T-helper 22 cell (primary cell): ENCODE measurements around the gene SLC22A23.
"Not testable (repeated sequence)": the region's sequence is repeated elsewhere in the genome, so short reads cannot be mapped to it uniquely, and the experiment has no call there.

ENCODE experiments used
- DNase-seq: peaks from one replicate; pipeline ENCODE4 v3.0.0-alpha.2; 2020; ENCODE audit warnings: low read depth

The SLC22A23 gene

DNA sequence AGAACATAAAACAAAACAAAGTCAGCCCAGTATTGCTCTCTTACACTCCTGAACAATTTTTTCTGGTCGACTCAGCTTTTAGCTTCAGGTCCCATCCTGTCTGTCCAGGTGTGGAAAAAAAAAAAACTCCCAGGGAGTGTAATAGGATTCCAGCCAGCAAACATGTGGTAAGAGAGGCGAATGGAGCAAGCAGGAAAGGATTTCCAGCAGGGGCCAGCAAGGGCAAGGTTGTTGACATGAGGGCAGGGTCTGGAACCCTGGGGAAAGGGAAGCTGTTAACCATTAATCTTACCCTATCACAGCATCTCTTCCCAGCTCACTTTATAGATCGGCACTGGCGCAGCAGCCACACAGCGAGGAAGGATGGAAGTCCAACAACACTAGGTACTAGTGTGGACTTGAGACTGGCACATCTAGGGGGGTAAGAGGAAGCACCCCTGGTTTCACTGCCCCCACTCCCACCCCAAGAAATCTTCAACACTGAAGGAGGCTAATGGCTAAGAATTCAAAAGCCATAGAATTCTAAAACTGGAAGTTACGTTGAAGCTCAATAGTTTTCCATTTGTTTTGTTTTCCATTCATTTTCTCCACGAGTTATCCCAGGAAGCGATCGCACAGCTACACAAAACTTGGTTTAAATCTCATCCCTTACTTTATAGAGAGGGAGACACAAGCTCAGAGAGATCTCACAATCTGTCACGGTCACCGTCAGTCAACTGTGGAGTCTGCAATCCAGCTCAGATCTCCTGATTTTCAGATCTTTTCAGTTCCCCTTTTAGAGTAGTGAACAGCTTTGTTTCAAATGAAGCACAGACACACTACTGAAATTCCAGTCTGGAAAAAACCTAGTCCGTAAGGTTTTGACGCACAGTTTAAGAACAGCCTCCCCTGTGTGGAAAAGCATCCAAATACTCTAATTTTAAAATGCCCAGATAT is 53.3 kb downstream of the SLC22A23 start:
- no peak for DNase-seq

- DNase-seq, result no peak
Observed at GRCh38 chr6:3402310-3403237, 54.3 kb downstream of the SLC22A23 start.

- DNase-seq, result no peak
Observed at GRCh38 chr6:3400162-3400561, 56.7 kb downstream of the SLC22A23 start.

DNA sequence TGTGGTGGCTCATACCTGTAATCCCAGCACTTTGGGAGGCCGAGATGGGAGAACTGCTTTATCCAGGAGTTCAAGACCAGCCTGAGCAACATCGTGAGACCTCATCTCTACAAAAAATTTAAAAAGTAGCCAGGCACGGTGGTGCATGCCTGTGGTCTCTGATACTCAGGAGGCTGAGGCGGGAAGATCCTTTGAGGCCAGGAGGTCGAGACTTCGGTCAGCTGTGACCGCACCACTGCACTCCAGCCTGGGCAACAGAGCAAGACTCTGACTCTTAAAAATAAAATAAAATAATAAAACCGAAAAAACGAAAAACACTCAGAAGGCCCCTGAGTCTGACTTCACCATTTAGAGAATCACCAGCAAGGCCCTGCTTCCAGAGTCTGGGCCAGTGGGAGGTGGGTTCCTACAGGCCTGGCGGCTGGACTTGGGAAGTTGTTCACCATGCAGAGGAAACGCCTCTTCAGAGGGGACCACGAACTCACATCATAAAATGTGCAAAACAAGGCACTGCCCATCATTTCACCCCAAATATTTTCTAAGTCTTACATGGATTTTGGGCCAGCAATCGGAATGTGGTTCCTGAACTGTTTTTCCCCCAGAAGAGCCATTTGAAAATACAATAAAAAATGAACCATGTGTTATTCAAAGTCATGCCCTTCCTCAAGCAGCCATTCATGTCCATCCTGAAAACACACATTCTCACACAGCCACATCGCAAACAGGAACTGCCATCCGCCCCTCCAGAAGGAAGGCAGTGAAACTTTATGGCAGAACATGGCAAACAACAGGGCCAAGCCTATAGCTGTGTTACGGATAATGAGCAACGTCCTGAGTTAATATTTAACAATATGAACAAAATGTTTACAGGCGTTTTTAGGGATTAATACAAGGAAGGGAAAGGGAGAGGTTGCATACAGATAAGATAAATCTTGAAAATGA is 57.8 kb downstream of the SLC22A23 start:
- no peak for DNase-seq

- no peak for DNase-seq
Observed at GRCh38 chr6:3398165-3398562, 58.7 kb downstream of the SLC22A23 start.

- DNase-seq, result no peak
Observed at GRCh38 chr6:3397229-3398164, 59.4 kb downstream of the SLC22A23 start.

- DNase-seq, result no peak
Observed at GRCh38 chr6:3396503-3397180, 60.2 kb downstream of the SLC22A23 start.

DNA sequence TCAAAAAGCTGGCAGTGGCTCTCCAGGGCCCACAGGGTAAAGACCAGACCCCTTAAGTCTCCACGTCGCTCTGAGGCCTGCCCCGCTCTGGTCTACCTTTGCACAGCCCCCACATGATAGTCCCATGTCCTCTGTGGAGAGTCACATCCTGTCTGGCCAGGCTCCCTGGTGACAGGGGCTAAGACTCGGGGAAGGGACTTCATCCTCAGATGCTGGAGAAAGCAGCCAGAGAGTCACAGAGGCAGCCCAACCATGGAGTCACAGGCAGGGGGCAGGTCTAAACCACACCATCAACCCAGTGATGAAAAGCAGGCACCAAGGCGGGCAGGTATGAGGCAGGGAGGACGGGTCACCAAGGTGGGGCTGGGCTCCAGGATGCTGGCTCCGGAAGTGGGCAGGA is 62.2 kb downstream of the SLC22A23 start:
- no peak for DNase-seq

DNA sequence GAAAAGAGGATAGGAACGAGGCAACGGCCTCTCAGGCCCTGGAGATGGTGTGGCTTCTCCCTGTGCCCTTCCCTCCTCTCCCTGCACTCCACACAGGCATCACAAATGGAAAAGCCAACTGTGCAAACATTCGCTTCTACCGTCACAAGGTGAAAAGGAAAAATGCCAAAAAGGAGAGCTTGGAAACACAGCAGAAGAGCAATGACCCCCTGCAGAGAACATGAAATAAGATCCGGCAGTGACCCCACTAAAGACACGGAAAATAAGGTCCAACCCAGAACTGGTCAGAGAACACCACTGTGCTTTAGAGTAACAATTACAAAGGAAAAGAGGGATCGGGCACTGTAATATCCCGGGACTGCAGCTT is 63.0 kb downstream of the SLC22A23 start:
- no peak for DNase-seq

GRCh38 chr6:3392930-3393835 is 63.7 kb downstream of the SLC22A23 start:
- DNase-seq, result no peak

DNA sequence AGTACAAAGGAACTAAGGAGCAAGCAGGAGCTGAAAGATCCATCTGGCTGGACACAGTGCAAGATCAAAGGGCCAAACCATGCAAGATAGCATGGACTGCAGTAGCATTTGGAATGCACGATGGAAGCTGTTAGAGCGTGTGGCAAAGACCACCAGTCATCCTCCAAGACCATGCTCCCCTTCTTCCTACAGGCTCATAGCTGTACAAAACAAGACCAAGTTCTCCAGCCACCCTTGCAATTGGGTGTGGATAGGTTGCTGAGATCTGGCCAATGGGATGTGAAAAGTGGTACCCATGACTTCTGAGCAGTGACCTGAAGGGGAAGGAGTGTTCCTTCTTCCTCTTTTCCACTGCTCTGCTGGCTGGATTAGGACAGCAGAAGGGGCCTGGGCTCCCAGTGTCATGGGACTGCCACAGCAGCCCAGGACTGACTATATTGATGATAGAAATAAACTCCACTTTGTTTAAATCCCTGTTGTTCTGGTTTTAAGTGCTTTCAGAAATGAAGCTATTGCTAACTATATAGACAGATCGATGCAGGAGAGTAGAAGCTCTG is 64.9 kb downstream of the SLC22A23 start:
- no peak for DNase-seq

DNA sequence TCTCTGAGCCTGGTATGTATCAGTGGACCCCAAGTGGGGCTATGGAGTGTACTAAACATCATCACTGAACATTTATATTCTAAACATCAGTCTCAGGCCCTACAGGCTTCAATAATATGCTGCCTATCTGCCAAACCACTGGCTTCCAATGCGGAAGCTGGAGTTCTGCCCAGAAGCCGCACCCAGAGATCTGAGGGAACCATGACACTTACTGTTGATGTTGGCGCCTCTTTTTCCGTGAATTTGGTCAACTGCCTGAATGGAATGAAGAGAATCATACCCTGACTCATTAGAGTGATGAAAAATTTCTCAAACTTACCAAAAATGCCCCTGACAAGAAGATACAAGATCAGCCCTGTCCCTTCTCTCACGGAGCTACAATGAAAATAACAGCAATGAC is 66.2 kb downstream of the SLC22A23 start:
- no peak for DNase-seq

DNA sequence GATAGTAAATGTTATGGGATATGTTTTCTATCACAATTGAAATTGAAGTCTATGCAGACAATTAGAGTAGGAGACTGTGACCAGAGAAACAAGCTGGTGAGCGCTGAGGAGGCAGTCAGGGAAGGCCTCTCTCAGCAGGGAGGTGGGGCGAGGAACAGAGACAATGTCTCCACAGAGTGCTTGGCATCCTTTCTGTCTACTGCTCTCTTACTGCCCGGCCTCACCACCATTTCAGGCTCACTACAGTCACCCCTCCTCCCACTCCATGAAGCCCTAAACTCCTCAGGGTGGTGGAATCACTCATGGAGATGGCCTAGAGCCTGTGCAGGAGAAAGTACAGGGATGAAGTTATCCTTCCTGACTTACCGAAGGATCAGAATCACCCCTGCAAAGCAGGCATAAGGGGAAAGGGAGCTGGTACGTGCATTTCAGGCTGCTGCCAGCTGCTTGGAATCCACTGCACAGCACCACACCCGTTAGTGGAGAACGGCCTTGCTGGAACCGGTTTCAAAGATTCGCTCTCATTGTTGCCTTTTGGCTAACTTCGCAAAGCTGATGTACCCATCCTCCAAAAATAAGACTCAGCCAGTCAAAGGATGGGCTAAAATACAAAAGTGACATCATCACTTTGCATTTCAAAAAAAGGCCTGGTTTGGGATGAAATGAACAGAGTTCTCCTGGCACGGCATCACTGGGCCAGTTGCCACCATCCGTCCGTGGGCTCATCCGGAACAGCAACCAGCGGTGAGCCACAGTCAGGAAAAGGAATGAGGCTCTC is 67.3 kb downstream of the SLC22A23 start:
- DNase-seq, result no peak

DNA sequence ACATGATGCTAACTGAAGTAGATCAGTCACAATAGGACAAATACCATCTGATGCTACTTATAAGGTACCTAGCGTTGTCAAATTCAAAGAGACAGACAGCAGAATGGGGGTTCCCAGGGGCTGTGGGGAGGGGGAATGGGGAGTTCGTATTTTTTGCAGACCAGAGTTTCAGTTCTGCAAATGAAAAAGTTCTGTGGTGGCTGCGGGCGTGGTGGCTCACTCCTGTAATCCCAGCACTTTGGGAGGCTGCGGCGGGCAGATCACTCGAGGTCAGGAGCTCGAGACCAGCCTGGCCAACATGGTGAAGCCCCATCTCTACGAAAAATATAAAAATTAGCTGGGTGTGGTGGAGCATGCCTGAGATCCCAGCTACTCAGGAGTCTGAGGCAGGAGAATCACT is 68.1 kb downstream of the SLC22A23 start:
- DNase-seq, result no peak

DNA sequence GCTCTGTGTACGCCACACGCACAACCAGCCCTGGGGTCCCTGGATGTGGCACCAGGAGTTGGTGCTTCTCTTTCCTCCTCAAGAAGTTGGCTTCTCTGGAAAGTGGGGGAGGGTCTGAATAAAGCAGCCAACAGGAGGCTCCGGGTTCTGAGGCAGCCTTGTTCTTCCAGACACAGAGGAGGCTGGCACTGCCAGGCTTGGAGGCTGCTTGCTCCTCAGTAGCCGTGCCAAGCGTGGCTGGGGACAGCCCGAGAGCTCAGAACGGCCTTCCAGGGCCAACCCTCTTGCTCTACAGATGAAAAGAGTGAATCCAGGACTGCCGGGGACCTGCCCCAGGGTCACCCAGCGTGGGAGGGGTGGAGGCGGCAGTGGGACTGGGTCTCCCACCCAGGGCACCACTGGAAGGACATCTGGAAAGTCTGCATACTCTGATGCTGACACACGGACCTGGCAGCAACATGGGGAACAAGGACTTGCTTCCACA is 70.4 kb downstream of the SLC22A23 start:
- no peak for DNase-seq

DNA sequence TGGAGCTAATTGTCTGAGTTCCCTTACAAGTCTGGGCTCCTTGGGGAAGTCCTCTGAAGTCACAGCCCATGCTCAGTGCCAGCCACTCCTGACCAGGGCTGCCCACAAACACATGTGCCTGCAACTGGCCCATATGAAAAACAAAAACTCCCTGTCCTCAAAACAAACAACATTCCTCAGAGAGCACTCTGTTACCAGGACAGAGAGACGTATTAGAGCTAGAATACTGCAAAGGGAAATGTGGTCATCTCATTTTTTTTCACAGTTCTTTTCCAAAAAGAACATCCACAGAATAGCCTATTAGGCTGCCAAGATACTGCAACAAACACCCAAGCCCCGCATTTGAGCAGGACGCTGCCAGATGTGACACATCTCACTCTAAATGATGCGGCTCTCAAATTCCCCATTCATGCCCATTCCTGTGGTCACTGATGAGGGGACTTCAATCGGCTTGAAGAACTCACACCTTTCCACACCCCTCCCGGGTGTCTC is 71.1 kb downstream of the SLC22A23 start:
- no peak for DNase-seq

- DNase-seq, result not testable (repeated sequence)
Observed at GRCh38 chr6:3385181-3385580, 71.7 kb downstream of the SLC22A23 start.
